SH-SY5Y (cell line): ENCODE results near the gene SUV39H1.

ENCODE experiments used
- GATA2 ChIP-seq: IDR thresholded peaks from 2 replicates; pipeline ENCODE4 v1.6.1; 2011; ENCODE audit warnings: mild to moderate bottlenecking, low read depth, low read length
- GATA3 ChIP-seq: IDR thresholded peaks from 2 replicates; pipeline ENCODE4 v1.6.1; 2011; ENCODE audit warnings: low read depth, mild to moderate bottlenecking, low read length, moderate library complexity

Gene SUV39H1

DNA sequence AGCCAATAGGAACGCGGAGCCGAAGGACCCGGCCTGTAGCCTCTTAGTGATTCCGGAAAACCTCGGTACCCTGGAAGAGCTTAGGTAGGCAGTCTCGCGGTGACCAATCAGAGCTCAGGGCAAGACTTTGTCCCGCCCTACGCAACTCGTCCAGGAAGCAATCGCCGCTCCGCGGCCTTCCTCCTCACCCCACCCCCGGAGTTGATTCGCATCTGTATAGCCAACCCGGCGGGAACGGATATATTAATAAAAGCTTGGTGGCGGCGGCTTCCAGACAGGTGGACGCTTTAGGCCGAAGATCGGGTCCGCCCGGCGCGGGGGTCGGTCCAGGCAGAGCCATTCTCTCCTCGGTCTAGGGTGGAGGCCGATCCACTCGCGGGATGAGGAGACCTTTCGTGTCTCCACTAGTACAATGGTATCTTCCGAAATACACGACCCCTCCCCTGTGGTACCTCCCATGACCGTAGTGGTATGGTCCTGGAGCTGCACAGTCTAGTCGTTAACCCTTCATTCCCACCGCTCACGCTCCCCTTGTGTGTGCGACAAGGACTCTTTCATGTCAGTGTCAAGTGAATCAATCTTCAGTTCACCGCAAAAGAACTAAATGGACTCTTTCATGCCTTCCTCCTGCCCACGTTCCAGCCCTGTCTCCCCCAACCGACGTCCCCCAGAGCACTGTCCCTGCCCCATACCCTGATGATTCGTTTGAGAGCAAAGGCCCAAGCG lies 40.8 kb downstream of the SUV39H1 start:
- no peak for TF ChIP-seq GATA3
- TF ChIP-seq GATA2 = no peak

DNA sequence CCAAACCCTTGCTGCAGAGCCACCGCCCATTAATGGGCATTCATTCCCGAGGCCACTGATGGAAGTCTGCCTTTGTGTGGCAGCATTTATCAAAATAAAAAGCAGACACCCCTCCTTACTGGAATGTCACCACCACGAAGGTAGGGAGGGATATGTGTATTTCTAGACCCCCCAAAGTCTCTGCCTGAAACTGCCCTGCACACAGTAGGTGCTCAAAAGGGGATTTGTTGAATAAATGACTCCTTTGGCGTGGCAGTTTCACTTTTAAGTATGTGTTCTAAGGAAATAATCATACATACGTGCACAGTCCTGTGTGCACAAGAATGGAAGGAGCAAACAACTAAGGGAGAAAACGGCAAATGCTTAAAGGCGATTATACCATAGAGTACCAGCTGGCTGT lies 41.4 kb downstream of the SUV39H1 start:
- TF ChIP-seq GATA2 (no peak), GATA3 (no peak)

DNA sequence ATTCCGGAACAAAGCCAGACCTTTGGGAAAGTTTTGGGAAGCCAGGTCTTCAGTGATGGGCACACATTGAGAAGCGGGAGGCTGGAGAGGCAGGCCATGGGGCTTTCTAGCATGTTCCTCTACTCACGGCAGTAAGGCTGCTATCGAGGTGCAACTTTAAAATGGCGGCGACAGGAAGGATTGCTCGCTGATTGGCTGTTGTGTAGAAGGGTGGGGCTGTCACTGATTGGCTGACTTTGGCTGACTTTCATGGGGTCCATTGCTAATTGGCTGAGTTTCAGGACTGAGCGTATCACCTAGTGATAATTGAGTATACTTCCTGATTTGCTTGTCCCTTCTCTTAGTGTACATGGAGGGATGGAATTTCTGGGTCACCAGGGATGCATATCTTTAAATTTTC lies 45.3 kb downstream of the SUV39H1 start:
- TF ChIP-seq GATA3 (no peak), GATA2 (no peak)

DNA sequence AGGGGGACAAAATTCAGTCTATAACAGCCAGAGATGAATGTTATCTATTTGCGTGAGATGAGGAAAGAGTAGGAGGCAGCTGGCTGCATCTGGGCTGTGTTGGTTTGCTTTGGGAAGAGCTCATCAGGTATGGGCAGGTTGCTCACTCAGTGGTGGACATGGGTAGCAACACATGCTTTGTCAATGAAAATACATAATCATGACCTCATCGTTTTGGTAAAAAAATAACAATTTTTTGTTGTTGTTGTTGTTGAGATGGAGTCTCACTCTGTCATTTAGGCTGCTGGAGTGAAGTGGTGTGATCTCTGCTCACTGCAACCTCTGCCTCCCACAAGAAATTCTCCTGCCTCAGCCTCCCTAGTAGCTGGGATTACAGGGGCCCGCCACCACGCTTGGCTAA lies 48.7 kb downstream of the SUV39H1 start:
- TF ChIP-seq GATA3 (no peak), GATA2 (no peak)

DNA sequence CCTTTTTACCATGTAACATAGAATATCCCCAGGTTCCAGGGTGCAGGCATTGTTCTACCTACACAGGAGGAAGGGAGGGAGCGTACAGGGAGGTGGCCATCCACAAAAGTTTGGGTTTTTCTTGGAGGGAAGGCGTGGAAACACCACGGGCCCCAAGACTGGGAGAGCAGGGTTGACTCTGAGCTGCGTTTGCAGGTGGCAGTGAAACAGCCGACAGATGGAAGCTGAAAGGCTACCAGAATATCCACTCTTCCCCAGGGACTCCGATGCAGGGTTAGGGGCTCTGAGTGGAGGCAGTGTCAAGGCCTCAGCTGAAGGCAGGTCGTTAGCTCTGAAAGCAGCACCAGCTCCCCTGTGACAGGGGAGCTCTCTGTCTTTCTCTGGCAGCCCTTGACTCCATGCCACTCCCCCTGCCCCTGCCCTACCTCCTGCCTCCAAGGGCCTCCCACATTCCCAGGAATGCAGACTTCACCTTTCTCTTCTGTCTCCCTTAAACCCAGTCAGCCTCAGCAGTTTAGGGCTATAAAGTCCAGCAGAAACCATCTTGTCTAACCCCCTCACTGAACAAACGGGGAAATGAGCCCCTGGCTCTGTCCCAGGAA lies 51.0 kb downstream of the SUV39H1 start:
- no peak for TF ChIP-seq GATA3
- no peak for TF ChIP-seq GATA2

DNA sequence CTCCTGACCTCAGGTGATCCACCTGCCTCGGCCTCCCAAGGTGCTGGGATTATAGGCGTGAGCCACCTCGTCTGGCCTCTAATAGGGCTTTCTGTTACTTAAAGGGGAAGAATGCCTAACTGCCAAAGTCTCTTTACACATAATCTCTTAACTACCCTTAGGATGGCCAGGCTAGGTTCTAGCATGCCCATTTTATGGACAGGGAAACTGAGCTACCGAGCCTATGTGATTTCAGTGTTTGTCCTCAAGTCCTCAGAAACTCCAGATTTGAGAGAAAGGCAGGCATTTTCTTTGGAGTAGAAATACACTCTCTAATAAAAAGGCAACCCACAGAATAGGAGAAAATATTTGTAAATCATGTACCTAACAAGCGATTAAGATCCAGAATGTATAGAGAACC lies 52.6 kb downstream of the SUV39H1 start:
- TF ChIP-seq GATA2 (no peak), GATA3 (no peak)

DNA sequence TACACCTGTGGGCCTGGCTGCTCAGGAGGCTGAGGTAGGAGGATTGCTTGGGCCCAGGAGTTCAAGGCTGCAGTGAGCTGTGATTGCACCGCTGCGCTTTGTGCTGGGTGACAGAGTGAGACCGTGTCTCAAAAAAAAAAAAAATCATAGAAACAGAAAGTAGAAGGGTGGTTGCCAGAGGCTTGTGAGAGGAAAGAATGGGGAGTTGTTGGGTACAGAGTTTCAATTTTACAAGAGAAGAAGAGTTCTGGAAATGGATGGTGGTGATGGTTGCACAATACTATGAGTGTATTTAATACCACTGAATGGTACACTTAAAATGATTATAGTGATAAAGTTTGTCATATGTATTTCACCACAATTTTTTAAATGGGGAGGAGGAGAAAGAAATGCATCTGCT lies 54.8 kb downstream of the SUV39H1 start:
- TF ChIP-seq GATA2 = no peak

DNA sequence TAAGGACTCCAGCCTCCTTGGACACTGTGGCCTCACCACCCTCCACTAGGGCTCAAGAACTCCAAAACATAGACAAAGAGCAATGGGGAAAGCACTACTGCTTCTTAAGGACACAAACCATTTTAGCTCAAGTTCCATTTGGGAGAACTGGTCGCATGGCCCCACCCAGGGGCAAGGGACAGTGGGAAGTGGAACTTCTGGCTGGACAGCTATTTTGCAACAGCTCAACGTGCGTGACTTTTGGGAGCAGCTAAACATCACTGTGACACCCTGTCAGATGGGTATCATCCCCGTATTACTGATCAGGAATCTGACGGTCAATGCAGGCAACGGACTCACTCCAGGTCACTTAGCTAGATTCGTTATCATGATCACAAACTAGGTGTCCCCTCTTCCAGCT lies 56.0 kb downstream of the SUV39H1 start:
- TF ChIP-seq GATA3 (no peak), GATA2 (no peak)

DNA sequence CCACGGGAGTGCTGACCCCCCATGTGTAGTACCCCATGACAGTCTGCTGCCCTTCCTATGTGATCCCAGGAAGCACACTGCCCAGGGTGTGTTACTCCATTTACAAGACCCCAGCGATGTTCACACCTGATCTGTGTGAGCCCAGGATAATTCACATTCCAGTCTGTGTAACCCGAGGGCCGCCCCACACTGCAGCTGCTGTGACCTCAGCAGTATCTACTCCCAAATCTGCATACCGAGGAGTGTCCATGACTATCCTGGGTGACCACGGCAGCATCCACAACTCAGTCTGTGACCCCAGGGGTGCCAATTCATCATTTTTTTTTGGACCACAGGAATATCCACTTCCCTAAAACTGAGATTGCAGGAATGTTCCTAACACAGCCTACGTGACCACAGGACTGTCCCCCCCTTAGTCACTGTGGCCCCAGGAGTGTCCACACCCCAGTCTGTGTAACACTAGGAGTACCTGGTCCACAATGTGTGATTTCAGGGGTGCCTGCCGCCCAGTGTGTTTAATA lies 57.2 kb downstream of the SUV39H1 start:
- TF ChIP-seq GATA2 (no peak), GATA3 (no peak)

DNA sequence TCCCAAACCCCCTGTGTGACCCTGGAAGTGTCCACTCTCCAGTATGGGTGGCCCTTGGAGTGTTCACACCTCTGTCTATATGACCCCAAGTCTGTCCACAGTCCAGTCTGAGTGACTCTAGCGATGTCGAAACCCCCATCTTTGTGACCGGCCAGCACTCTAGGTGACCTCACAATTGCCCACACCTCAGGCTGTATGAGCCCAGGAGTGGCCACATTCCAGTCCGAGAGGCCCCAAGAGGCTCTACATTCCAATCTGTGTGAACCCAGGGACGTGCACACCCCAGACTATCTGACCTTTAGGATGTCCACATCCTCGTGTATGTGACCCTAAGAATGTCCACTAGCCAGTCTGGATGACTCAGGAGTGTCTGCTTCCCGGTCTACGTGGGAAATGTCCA lies 57.7 kb downstream of the SUV39H1 start:
- no peak for TF ChIP-seq GATA2
